Immature natural killer cell (primary cell): ENCODE data around the gene JSRP1. TPM values are rescaled to one million over a fixed set of nuclear protein-coding genes. Genes with fewer than 3 reads are reported as not detected.

Source experiments
- DNase-seq, 3 donors: peaks; one replicate each; pipeline ENCODE4 v3.0.0; 2022; ENCODE audit warnings: mixed read lengths in 1 of 3
- H3K27ac Mint-ChIP-seq, 6 donors: one replicate each; pipeline ENCODE4 v1.8.0; 2020; ENCODE audit warnings: mixed read lengths in 6 of 6, mild to moderate bottlenecking in 5 of 6, inconsistent platforms in 4 of 6, moderate library complexity in 3 of 6
- H3K27me3 Mint-ChIP-seq, 3 donors: one replicate each; pipeline ENCODE4 v1.8.0; 2020 to 2021; ENCODE audit warnings: low read depth in 3 of 3, mild to moderate bottlenecking in 3 of 3, mixed read lengths in 3 of 3, moderate library complexity in 3 of 3, inconsistent platforms in 1 of 3
- H3K36me3 Mint-ChIP-seq, 3 donors: one replicate each; pipeline ENCODE4 v1.8.0; 2020; ENCODE audit warnings: mixed read lengths in 3 of 3, inconsistent platforms in 2 of 3, mild to moderate bottlenecking in 2 of 3
- H3K4me1 Mint-ChIP-seq, 2 donors: one replicate each; pipeline ENCODE4 v1.8.0; 2020; ENCODE audit warnings: inconsistent platforms in 2 of 2, mild to moderate bottlenecking in 2 of 2, mixed read lengths in 2 of 2, moderate library complexity in 1 of 2
- H3K4me3 Mint-ChIP-seq, 5 donors: one replicate each; pipeline ENCODE4 v1.8.0; 2020; ENCODE audit warnings: mild to moderate bottlenecking in 5 of 5, mixed read lengths in 5 of 5, inconsistent platforms in 3 of 5, moderate library complexity in 3 of 5
- H3K9me3 Mint-ChIP-seq, 6 donors: one replicate each; pipeline ENCODE4 v1.8.0; 2020; ENCODE audit warnings: mild to moderate bottlenecking in 6 of 6, mixed read lengths in 6 of 6, inconsistent platforms in 4 of 6, moderate library complexity in 3 of 6
- polyA plus RNA-seq, 3 donors: library from polyadenylated mRNA; unstranded; fragments of 300-500 nt; fragmentation: Illumina TruSeq; gene quantifications; one replicate each; pipeline ENCODE4 v1.2.3, GENCODE V29; 2021

JSRP1 gene
- polyA plus RNA-seq, 3 donors from 2014 or later = 0.94 TPM; not detected in 2

- no peak for DNase-seq
- Mint-ChIP-seq H3K9me3 (no peaks in the 10 kb centered on the region), H3K36me3 (peaks cover 0 to 9% (median 5%) of the 10 kb centered on the region in 3 donors), H3K27ac (peak overlapping the region in 3 of 6 donors; percentile 76 to 83 (median 83)), H3K4me3 (peak overlapping the region; percentile 86 to 92 (median 90)), H3K4me1 (peaks cover 22 to 24% of the 10 kb centered on the region in 2 donors), H3K27me3 (peaks cover 19 to 31% (median 28%) of the 10 kb centered on the region in 3 donors)
These were observed 12.6 kb upstream of the JSRP1 start for GRCh38 chr19:2268861-2269243.

- Mint-ChIP-seq H3K27ac (peak overlapping the region in 4 of 6 donors; percentile 36 to 51 (median 49)), H3K9me3 (no peaks in the 10 kb centered on the region), H3K4me1 (peaks cover 18 to 23% of the 10 kb centered on the region in 2 donors), H3K36me3 (peaks cover 0 to 9% (median 4%) of the 10 kb centered on the region in 3 donors), H3K4me3 (peak overlapping the region; percentile 86 to 92 (median 90)), H3K27me3 (peaks cover 15 to 27% (median 24%) of the 10 kb centered on the region in 3 donors)
- no peak for DNase-seq
These were observed 12.2 kb upstream of the JSRP1 start for GRCh38 chr19:2268480-2268830.

- Mint-ChIP-seq H3K4me1 (peaks cover 6 to 15% of the 10 kb centered on the region in 2 donors), H3K9me3 (no peaks in the 10 kb centered on the region), H3K4me3 (peak overlapping the region in 2 of 5 donors; percentile 15 to 46), H3K36me3 (peaks cover 0 to under 1% (median 0%) of the 10 kb centered on the region in 3 donors), H3K27ac (no peak overlapping the region), H3K27me3 (peaks cover 7 to 15% (median 9%) of the 10 kb centered on the region in 3 donors)
- peak in 1 of 3 donors; percentile 0 for DNase-seq
These were observed 10.2 kb upstream of the JSRP1 start for GRCh38 chr19:2266183-2266993.

GRCh38 chr19:2261438-2262172 is 5.4 kb upstream of the JSRP1 start:
- DNase-seq = peak in 2 of 3 donors; percentile 38 to 52
- H3K27ac Mint-ChIP-seq = peak overlapping the region in 2 of 6 donors; percentile 49 to 90
- peak overlapping the region in 1 of 5 donors; percentile 64 for H3K4me3 Mint-ChIP-seq
- peaks cover 0 to 4% (median 2%) of the 10 kb centered on the region in 3 donors for H3K27me3 Mint-ChIP-seq
- H3K4me1 Mint-ChIP-seq = peaks cover 14 to 29% of the 10 kb centered on the region in 2 donors
- H3K9me3 Mint-ChIP-seq = no peaks in the 10 kb centered on the region
- no peaks in the 10 kb centered on the region for H3K36me3 Mint-ChIP-seq

GRCh38 chr19:2260341-2260805 is 4.2 kb upstream of the JSRP1 start:
- Mint-ChIP-seq H3K27ac (peak overlapping the region; percentile 63 to 98 (median 82)), H3K9me3 (no peaks in the 10 kb centered on the region), H3K4me1 (peaks cover 14 to 29% of the 10 kb centered on the region in 2 donors), H3K4me3 (peak overlapping the region; percentile 3 to 87 (median 62)), H3K27me3 (peaks cover 2% of the 10 kb centered on the region in 3 donors), H3K36me3 (no peaks in the 10 kb centered on the region)
- peak in 1 of 3 donors; percentile 62 for DNase-seq

GRCh38 chr19:2259336-2259735 is 3.1 kb upstream of the JSRP1 start:
- Mint-ChIP-seq H3K4me1 (peaks cover 14 to 28% of the 10 kb centered on the region in 2 donors), H3K27ac (peak overlapping the region in 5 of 6 donors; percentile 13 to 94 (median 75)), H3K9me3 (no peaks in the 10 kb centered on the region), H3K4me3 (peak overlapping the region in 2 of 5 donors; percentile 45 to 47), H3K36me3 (no peaks in the 10 kb centered on the region), H3K27me3 (peaks cover 2% of the 10 kb centered on the region in 3 donors)
- DNase-seq = no peak

- H3K4me1 Mint-ChIP-seq = peaks cover 11 to 26% of the 10 kb centered on the region in 2 donors
- H3K27me3 Mint-ChIP-seq = peaks cover under 1 to 16% (median 4%) of the 10 kb centered on the region in 3 donors
- no peak for DNase-seq
- no peaks in the 10 kb centered on the region for H3K9me3 Mint-ChIP-seq
- no peak overlapping the region for H3K27ac Mint-ChIP-seq
- H3K36me3 Mint-ChIP-seq = no peaks in the 10 kb centered on the region
- H3K4me3 Mint-ChIP-seq = no peak overlapping the region
These were observed 938 bp downstream of the JSRP1 start for GRCh38 chr19:2255112-2255845.

- Mint-ChIP-seq H3K4me1 (peaks cover 8 to 22% of the 10 kb centered on the region in 2 donors), H3K9me3 (no peaks in the 10 kb centered on the region), H3K4me3 (peak overlapping the region in 2 of 5 donors; percentile 10 to 11), H3K27me3 (peaks cover 2 to 16% (median 5%) of the 10 kb centered on the region in 3 donors), H3K27ac (no peak overlapping the region), H3K36me3 (no peaks in the 10 kb centered on the region)
- DNase-seq = no peak
These were observed 1.9 kb downstream of the JSRP1 start for GRCh38 chr19:2254064-2254872.

- no peaks in the 10 kb centered on the region for H3K9me3 Mint-ChIP-seq
- H3K4me1 Mint-ChIP-seq = peaks cover 6 to 17% of the 10 kb centered on the region in 2 donors
- no peaks in the 10 kb centered on the region for H3K36me3 Mint-ChIP-seq
- DNase-seq = peak in 2 of 3 donors; percentile 33 to 59
- peak overlapping the region in 2 of 6 donors; percentile 19 to 34 for H3K27ac Mint-ChIP-seq
- H3K27me3 Mint-ChIP-seq = peaks cover 2 to 16% (median 6%) of the 10 kb centered on the region in 3 donors
- peak overlapping the region; percentile 15 to 68 (median 59) for H3K4me3 Mint-ChIP-seq
These were observed 2.8 kb downstream of the JSRP1 start for GRCh38 chr19:2253106-2254063.

- H3K36me3 Mint-ChIP-seq = no peaks in the 10 kb centered on the region
- DNase-seq = no peak
- peak overlapping the region in 4 of 5 donors; percentile 7 to 68 (median 12) for H3K4me3 Mint-ChIP-seq
- H3K9me3 Mint-ChIP-seq = no peaks in the 10 kb centered on the region
- H3K27ac Mint-ChIP-seq = no peak overlapping the region
- peaks cover under 1 to 11% of the 10 kb centered on the region in 2 donors for H3K4me1 Mint-ChIP-seq
- peaks cover 2 to 16% (median 6%) of the 10 kb centered on the region in 3 donors for H3K27me3 Mint-ChIP-seq
These were observed 3.5 kb downstream of the JSRP1 start for GRCh38 chr19:2252797-2253105.

GRCh38 chr19:2252055-2252796 is 4.0 kb downstream of the JSRP1 start:
- H3K27ac Mint-ChIP-seq = no peak overlapping the region
- no peaks in the 10 kb centered on the region for H3K9me3 Mint-ChIP-seq
- no peak for DNase-seq
- H3K36me3 Mint-ChIP-seq = no peaks in the 10 kb centered on the region
- H3K27me3 Mint-ChIP-seq = peaks cover 2 to 16% (median 6%) of the 10 kb centered on the region in 3 donors
- peak overlapping the region in 4 of 5 donors; percentile 7 to 68 (median 42) for H3K4me3 Mint-ChIP-seq
- H3K4me1 Mint-ChIP-seq = peaks cover 0 to 8% of the 10 kb centered on the region in 2 donors
